LNCaP clone FGC (cell line): ENCODE data around the gene KLHL8.

Experiments
- DNase-seq: peaks from one replicate; pipeline ENCODE4 v3.0.0-alpha.2; 2011; ENCODE audit warnings: low read depth
- H3K4me3 ChIP-seq: 2 replicates; pipeline ENCODE4 v1.5.1; 2011; ENCODE audit warnings: mild to moderate bottlenecking, low read depth, low read length, control low read depth
- CTCF ChIP-seq: IDR thresholded peaks from 2 replicates; pipeline ENCODE4 v1.5.1; 2012; ENCODE audit warnings: mild to moderate bottlenecking; ENCODE audit not compliant: control insufficient read depth, insufficient read depth; ENCODE audit errors: extremely low read depth

The KLHL8 gene

GRCh38 chr4:87257523-87257922, 37.1 kb upstream of the KLHL8 start:
- no peak for TF ChIP-seq CTCF
- no peak overlapping the region for H3K4me3 ChIP-seq
- DNase-seq = no peak

- TF ChIP-seq CTCF = no peak
- no peak overlapping the region for H3K4me3 ChIP-seq
- no peak for DNase-seq
Measured at GRCh38 chr4:87255755-87256154, 35.3 kb upstream of the KLHL8 start.

- no peak for TF ChIP-seq CTCF
- H3K4me3 ChIP-seq = no peak overlapping the region
- DNase-seq = no peak
Measured at GRCh38 chr4:87251106-87251505, 30.7 kb upstream of the KLHL8 start.

GRCh38 chr4:87250294-87250693, 29.9 kb upstream of the KLHL8 start:
- TF ChIP-seq CTCF = no peak
- no peak overlapping the region for H3K4me3 ChIP-seq

GRCh38 chr4:87249332-87250019, 29.1 kb upstream of the KLHL8 start:
- no peak for DNase-seq
- no peak overlapping the region for H3K4me3 ChIP-seq
- no peak for TF ChIP-seq CTCF

More at GRCh38 chr4:87250294-87250693, 29.9 kb upstream of the KLHL8 start:
- DNase-seq = no peak

- no peak overlapping the region for H3K4me3 ChIP-seq
- no peak for DNase-seq
- no peak for TF ChIP-seq CTCF
Measured at GRCh38 chr4:87243426-87244053, 23.1 kb upstream of the KLHL8 start.

- TF ChIP-seq CTCF = no peak
Measured at GRCh38 chr4:87241336-87241735, 20.9 kb upstream of the KLHL8 start.

More at GRCh38 chr4:87241336-87241735, 20.9 kb upstream of the KLHL8 start:
- H3K4me3 ChIP-seq = no peak overlapping the region
- DNase-seq = peak; percentile 91
